ENCODE data around the gene BICC1.

BICC1 gene

DNA sequence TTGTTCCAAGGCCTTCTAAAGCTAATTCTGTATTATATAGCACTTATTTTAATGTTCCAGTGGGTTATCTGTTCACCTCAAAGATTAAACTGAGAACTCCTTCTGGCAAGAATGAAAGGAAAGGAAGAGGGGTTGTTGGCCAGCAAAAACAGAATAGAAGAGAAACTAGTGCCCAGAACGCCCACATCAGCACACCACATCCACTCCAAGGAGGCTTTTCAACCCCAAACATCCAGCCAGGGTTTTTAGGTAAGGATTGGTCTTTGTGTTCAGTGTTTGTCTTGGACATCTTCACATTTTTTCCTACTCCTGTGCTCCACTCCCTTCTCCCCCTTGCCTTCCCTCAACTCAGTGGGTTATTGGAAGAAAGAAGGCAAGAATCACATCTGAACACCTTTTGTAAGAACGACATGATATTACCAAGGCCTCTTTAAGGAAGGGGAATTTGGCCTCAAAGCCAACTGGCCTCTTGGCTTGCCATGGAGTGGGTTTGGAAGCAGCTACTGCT lies 55.8 kb downstream of the BICC1 start:
- no peak overlapping the region for H3K4me3 ChIP-seq (ENCODE audit: low read length)
- TF ChIP-seq ZNF274 (IDR thresholded peaks at IDR 0.05; ENCODE audit: low read depth, low read length): no peak

DNA sequence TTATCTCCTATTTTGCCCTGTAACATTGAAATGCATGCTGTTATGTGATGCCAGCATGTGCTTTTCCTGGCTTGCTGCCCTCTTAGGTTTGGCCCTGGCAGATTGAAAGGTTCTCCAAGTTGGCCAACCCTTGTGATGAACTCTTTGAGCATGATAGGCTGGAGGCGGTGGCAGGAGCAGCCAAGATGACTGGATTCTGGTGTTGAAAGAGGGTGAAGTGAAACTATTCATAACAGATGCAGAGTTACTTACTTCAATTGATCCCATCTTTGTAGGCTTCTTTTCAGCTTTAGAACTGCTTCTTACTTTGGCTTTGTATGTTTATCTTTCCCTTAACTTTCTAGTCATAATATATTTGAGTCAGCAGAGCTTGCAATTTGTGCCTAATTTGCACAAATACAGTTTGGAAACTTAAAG lies 57.6 kb downstream of the BICC1 start:
- no peak overlapping the region for H3K4me3 ChIP-seq (ENCODE audit: low read length)
- no peak for TF ChIP-seq ZNF274 (IDR thresholded peaks at IDR 0.05; ENCODE audit: low read depth, low read length)

- no peak for TF ChIP-seq ZNF274 (IDR thresholded peaks at IDR 0.05; ENCODE audit: low read depth, low read length)
- no peak overlapping the region for H3K4me3 ChIP-seq (ENCODE audit: low read length)
Observed at GRCh38 chr10:58570979-58571378, 58.3 kb downstream of the BICC1 start.

- no peak overlapping the region for H3K4me3 ChIP-seq (ENCODE audit: low read length)
- TF ChIP-seq ZNF274 (IDR thresholded peaks at IDR 0.05; ENCODE audit: low read depth, low read length): no peak
Observed at GRCh38 chr10:58573144-58573543, 60.5 kb downstream of the BICC1 start.

DNA sequence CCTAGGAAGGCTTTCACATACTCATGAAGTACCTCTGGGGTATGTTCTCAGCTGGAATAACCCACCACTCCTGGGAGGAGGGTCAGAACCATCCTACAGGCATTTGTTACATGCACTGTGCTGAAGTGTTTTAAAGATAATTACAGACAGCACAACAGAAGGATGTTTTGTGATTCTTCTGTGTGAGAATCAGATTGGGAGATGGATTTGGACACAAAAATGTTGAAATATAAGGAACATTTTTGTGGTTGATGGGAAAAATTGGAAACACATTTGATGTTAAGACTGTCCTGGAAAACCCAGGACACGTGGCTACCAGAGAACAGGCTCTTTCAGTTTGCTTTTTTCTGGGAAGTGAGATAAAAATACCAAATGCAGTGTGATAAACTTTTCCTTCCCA lies 61.4 kb downstream of the BICC1 start:
- TF ChIP-seq ZNF274 (IDR thresholded peaks at IDR 0.05; ENCODE audit: low read depth, low read length): no peak
- H3K4me3 ChIP-seq (ENCODE audit: low read length): no peak overlapping the region

DNA sequence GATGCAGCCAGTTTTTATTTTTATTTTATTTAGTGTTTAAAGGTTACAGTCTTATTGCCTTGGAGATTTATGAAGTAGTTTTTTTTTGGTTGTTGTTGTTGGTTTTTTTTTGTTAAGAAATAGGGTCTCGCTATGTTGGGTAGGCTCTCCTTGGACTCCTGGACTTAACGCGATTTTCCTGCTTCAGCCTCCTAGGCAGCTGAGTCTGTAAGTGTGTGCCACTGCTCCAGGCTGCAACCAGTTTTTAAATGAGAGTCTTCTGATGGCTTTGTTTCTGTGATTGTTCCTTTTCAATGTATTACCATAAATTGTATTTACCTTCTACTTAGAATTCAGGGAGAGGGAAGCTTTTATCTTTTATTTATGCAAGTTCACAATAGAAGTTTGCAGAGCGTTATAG lies 62.8 kb downstream of the BICC1 start:
- TF ChIP-seq ZNF274 (IDR thresholded peaks at IDR 0.05; ENCODE audit: low read depth, low read length): no peak
- H3K4me3 ChIP-seq (ENCODE audit: low read length): no peak overlapping the region

DNA sequence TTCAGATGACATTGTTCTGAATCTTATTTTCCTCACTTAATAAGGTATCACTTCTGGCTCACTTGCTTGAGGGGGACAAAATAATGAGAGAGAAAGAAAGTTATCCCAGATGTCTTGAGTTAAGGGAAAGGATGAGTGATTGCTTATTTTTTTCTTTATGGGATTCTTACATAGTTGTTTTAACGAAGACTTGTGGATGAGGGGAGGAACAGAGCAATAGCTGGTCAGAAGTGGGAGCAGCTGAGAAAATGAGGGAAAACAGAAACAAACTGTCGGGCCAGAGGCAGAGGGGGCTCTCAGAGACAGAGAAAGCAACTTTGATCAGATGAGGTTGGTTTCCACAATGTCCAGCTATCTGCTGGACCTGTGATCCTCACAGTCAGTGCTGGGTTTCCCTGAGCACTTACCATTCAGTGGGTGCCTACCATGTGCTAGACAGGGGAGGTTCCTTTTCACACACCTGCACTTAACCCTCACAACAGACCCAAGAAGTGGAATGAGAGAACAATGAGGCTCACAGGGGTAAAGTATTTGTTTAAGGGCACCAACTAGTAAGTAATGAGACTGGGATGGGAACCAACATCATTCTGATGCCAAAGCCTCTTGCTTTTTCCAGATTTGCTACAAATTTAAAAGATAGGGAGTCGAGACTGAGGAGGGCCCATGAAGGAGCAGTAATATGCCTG lies 64.2 kb downstream of the BICC1 start:
- no peak overlapping the region for H3K4me3 ChIP-seq (ENCODE audit: low read length)
- TF ChIP-seq ZNF274 (IDR thresholded peaks at IDR 0.05; ENCODE audit: low read depth, low read length): no peak

DNA sequence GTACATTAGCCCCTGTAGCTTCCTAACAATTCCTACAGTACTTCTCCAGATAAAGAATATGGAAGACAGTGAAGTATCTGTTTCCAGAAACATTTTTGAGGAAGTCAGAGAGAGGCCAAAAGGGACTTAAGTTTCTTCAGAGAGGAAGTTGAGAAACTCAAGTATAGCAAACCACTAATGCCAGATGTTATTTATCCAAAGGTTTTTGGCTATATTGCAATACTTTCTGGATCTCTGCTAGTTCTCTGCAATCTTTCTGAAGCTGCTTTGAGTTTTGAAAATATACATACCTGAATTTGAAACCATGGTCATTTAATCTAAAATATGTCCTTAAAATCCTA lies 64.7 kb downstream of the BICC1 start:
- H3K4me3 ChIP-seq (ENCODE audit: low read length): no peak overlapping the region

GRCh38 chr10:58578366-58578765 lies 65.7 kb downstream of the BICC1 start:
- TF ChIP-seq ZNF274 (IDR thresholded peaks at IDR 0.05; ENCODE audit: low read depth, low read length): no peak
- H3K4me3 ChIP-seq (ENCODE audit: low read length): no peak overlapping the region

More for the DNA sequence above, 64.7 kb downstream of the BICC1 start:
- TF ChIP-seq ZNF274 (IDR thresholded peaks at IDR 0.05; ENCODE audit: low read depth, low read length): no peak

GRCh38 chr10:58579011-58579655 lies 66.5 kb downstream of the BICC1 start:
- no peak overlapping the region for H3K4me3 ChIP-seq (ENCODE audit: low read length)
- TF ChIP-seq ZNF274 (IDR thresholded peaks at IDR 0.05; ENCODE audit: low read depth, low read length): no peak

DNA sequence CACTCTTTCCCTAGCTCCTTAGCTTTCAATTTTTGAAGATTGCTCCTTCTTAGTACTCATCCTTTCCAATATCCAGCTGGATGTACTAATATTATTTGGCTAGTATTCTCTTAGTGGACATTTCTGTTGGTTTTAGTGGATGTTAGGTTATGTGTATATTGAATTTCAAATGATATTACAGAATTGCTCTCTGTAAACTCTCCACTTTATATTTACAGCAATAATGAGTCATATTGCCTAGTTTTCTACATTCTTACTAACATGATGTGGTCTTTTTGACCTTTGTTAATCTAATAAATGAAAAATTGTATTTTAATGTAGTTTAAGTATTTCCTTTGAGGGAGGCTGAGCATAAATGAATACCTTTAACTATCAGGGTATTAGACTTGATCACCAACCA lies 69.4 kb downstream of the BICC1 start:
- no peak for TF ChIP-seq ZNF274 (IDR thresholded peaks at IDR 0.05; ENCODE audit: low read depth, low read length)
- no peak overlapping the region for H3K4me3 ChIP-seq (ENCODE audit: low read length)

- TF ChIP-seq ZNF274 (IDR thresholded peaks at IDR 0.05; ENCODE audit: low read depth, low read length): no peak
- no peak overlapping the region for H3K4me3 ChIP-seq (ENCODE audit: low read length)
Observed at GRCh38 chr10:58585435-58585834, 72.8 kb downstream of the BICC1 start.

DNA sequence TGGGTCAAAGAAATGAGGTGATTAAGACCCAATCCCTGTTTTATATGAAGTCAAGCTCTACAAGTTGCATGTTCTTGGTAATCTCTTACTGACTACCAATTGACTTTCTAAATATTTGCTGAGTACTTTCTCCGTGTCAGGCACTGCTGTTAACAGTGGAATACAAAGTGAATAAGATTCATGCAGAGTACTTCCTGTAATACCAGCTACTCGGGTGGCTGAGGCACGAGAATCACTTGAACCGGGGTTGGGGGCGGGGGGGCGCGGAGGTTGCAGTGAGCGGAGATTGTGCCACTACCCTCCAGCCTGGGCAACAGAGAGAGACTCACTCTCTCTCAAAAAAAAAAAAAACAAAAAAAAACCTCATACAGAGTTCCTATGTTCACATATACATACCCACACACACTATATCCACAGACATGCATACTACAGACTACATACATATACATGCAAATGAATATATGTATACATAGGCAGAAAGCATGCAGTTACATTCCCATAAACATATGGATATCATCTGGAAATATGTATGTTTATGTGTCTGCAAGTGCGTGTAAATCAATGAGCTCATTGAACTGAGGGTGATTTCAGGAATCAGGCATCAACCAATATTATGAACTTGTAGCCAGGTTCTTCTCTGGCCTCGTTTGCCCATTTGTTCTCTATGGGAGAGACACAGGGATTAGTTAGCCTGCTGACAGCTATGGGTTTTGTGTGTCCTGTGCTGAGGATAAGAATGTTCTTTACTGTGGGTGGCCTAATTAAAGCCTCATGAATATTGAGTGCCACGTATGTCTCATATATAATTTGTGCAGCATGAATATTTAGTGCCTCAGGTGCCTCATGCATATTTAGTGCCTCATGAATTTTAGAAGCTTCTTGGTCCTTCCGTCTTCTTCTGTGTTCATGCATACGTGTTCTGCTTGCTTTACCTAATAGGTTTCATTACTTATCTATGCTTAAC lies 73.9 kb downstream of the BICC1 start:
- no peak overlapping the region for H3K4me3 ChIP-seq (ENCODE audit: low read length)
- TF ChIP-seq ZNF274 (IDR thresholded peaks at IDR 0.05; ENCODE audit: low read depth, low read length): no peak

- H3K4me3 ChIP-seq (ENCODE audit: low read length): no peak overlapping the region
- no peak for TF ChIP-seq ZNF274 (IDR thresholded peaks at IDR 0.05; ENCODE audit: low read depth, low read length)
Observed at GRCh38 chr10:58587676-58588075, 75.0 kb downstream of the BICC1 start.
